IMR-90 (cell line): ENCODE results near the gene MEGF6. TPM values are rescaled to one million over a fixed set of nuclear protein-coding genes. Genes with fewer than 3 reads are reported as not detected.

ENCODE experiments used
- ATAC-seq: fragments of 200-7000 bp; cut with Tn5 transposase; 2 replicates; pipeline ENCODE4 v1.9.1; 2020; ENCODE audit warnings: low read depth, mild to moderate bottlenecking, moderate library complexity
- BruUV-seq: library from RNA; stranded (reverse); fragments of 400-500 nt; replicated peaks from 2 replicates; lab custom pipeline; 2021; lab: Mats Ljungman, UMichigan
- CTCF ChIA-PET: fragments of 300-600 bp; formaldehyde crosslinking; extraction: SDS; loops from one replicate; lab custom pipeline; 2021; ENCODE audit warnings: antibody characterized with exemption; lab: Yijun Ruan, JAX
- POLR2A ChIA-PET: fragments of 300-600 bp; sonication (Branson Sonifier 250); formaldehyde crosslinking; loops from one replicate; lab custom pipeline; 2022; ENCODE audit warnings: antibody characterized with exemption; ENCODE audit not compliant: unreplicated experiment; lab: Charles Lee
- DNase-seq: peaks from one replicate; pipeline ENCODE4 v3.0.0; 2013
- H2AFZ ChIP-seq: replicated peaks from 2 replicates; pipeline ENCODE3; 2013; ENCODE audit warnings: low read length, mild to moderate bottlenecking; ENCODE audit not compliant: poor library complexity
- H2AK5ac ChIP-seq: 2 replicates; pipeline ENCODE4 v1.6.1; 2013; ENCODE audit warnings: low read depth, low read length, inconsistent platforms
- H2AK9ac ChIP-seq: replicated peaks from 2 replicates; pipeline ENCODE3; 2013; ENCODE audit warnings: mild to moderate bottlenecking, low read depth, low read length, moderate library complexity; ENCODE audit not compliant: poor library complexity
- H2BK120ac ChIP-seq: 2 replicates; pipeline ENCODE4 v1.6.1; 2013; ENCODE audit warnings: low read depth, low read length, inconsistent platforms
- H2BK15ac ChIP-seq: 3 replicates; pipeline ENCODE4 v1.6.1; 2013; ENCODE audit warnings: low read depth, low read length, inconsistent platforms
- H2BK20ac ChIP-seq: 2 replicates; pipeline ENCODE4 v1.6.1; 2013; ENCODE audit warnings: low read depth, mild to moderate bottlenecking, inconsistent platforms, low read length, moderate library complexity
- H2BK5ac ChIP-seq: 2 replicates; pipeline ENCODE4 v1.6.1; 2013; ENCODE audit warnings: mild to moderate bottlenecking, low read depth, low read length, inconsistent platforms; ENCODE audit not compliant: poor library complexity, severe bottlenecking
- H3K14ac ChIP-seq: replicated peaks from 2 replicates; pipeline ENCODE4 v1.6.1; 2013; ENCODE audit warnings: low read depth, low read length, inconsistent platforms
- H3K18ac ChIP-seq: 2 replicates; pipeline ENCODE4 v1.6.1; 2013; ENCODE audit warnings: low read depth, low read length, control low read depth
- H3K23ac ChIP-seq: 2 replicates; pipeline ENCODE4 v1.6.1; 2013; ENCODE audit warnings: low read depth, low read length, inconsistent platforms
- H3K27ac ChIP-seq: 2 replicates; pipeline ENCODE4 v1.5.1; 2013; ENCODE audit warnings: mild to moderate bottlenecking, control low read depth, low read length; ENCODE audit not compliant: insufficient read depth
- H3K27me3 ChIP-seq: 2 replicates; pipeline ENCODE4 v1.6.1; 2013; ENCODE audit warnings: low read length; ENCODE audit not compliant: control insufficient read depth, insufficient read depth
- H3K36me3 ChIP-seq: 2 replicates; pipeline ENCODE4 v1.6.1; 2013; ENCODE audit warnings: low read length, mixed read lengths; ENCODE audit not compliant: control insufficient read depth, insufficient read depth
- H3K4ac ChIP-seq: 2 replicates; pipeline ENCODE4 v1.6.1; 2013; ENCODE audit warnings: low read depth, low read length, inconsistent platforms
- H3K4me1 ChIP-seq: 2 replicates; pipeline ENCODE4 v1.6.1; 2013; ENCODE audit warnings: low read length, mixed read lengths; ENCODE audit not compliant: control insufficient read depth, insufficient read depth
- H3K4me2 ChIP-seq: 2 replicates; pipeline ENCODE4 v1.6.1; 2013; ENCODE audit warnings: low read depth, mild to moderate bottlenecking, control low read depth, low read length, moderate library complexity
- H3K4me3 ChIP-seq: 2 replicates; pipeline ENCODE4 v1.5.1; 2013; ENCODE audit warnings: low read depth, mild to moderate bottlenecking, control low read depth, low read length, moderate library complexity; ENCODE audit not compliant: insufficient read depth
- H3K56ac ChIP-seq: 2 replicates; pipeline ENCODE4 v1.6.1; 2013; ENCODE audit warnings: low read length, inconsistent platforms; ENCODE audit not compliant: insufficient read depth; ENCODE audit errors: extremely low read depth
- H3K79me1 ChIP-seq, 2 experiments: 2 replicates each; pipeline ENCODE4 v1.6.1; 2013; ENCODE audit warnings: low read length in 2 of 2, inconsistent platforms in 1 of 2, low read depth in 1 of 2
- H3K9ac ChIP-seq: 2 replicates; pipeline ENCODE4 v1.6.1; 2013; ENCODE audit warnings: low read depth, low read length, control low read depth
- H3K9me1 ChIP-seq: 2 replicates; pipeline ENCODE4 v1.6.1; 2013; ENCODE audit warnings: low read length, inconsistent platforms; ENCODE audit not compliant: insufficient read depth
- H3K9me3 ChIP-seq: 2 replicates; pipeline ENCODE4 v1.6.1; 2013; ENCODE audit warnings: low read length; ENCODE audit not compliant: control insufficient read depth, insufficient read depth
- H4K20me1 ChIP-seq: 2 replicates; pipeline ENCODE4 v1.6.1; 2013; ENCODE audit warnings: low read length, inconsistent platforms; ENCODE audit not compliant: insufficient read depth
- H4K5ac ChIP-seq: 2 replicates; pipeline ENCODE4 v1.6.1; 2013; ENCODE audit warnings: mild to moderate bottlenecking, low read depth, low read length, control low read depth
- H4K8ac ChIP-seq, 2 experiments: 2 replicates each; pipeline ENCODE4 v1.6.1; 2013; ENCODE audit warnings: low read depth in 2 of 2, low read length in 2 of 2, control low read depth in 1 of 2, inconsistent platforms in 1 of 2
- H4K91ac ChIP-seq: 2 replicates; pipeline ENCODE4 v1.6.1; 2013; ENCODE audit warnings: low read depth, low read length, inconsistent platforms; ENCODE audit not compliant: insufficient read depth
- BHLHE40 ChIP-seq: fragments of 150-350 bp; IDR thresholded peaks from 2 replicates; pipeline ENCODE4 v1.6.1; 2016; ENCODE audit warnings: mild to moderate bottlenecking, low read depth, low read length
- CEBPB ChIP-seq: IDR thresholded peaks from 2 replicates; pipeline ENCODE4 v1.6.1; 2012; ENCODE audit warnings: low read depth, low read length, improper control_type of control experiment
- CHD1 ChIP-seq: IDR thresholded peaks from 2 replicates; pipeline ENCODE4 v1.6.1; 2012; ENCODE audit warnings: low read depth, low read length, improper control_type of control experiment
- FOS ChIP-seq: fragments of 150-350 bp; IDR thresholded peaks from 2 replicates; pipeline ENCODE4 v1.6.1; 2016; ENCODE audit warnings: low read depth, low read length
- MAFK ChIP-seq: IDR thresholded peaks from 2 replicates; pipeline ENCODE4 v1.6.1; 2012; ENCODE audit warnings: low read depth, low read length, improper control_type of control experiment
- MAZ ChIP-seq: IDR thresholded peaks from 2 replicates; pipeline ENCODE4 v1.6.1; 2012; ENCODE audit warnings: low read depth, mild to moderate bottlenecking, low read length, improper control_type of control experiment, moderate library complexity, borderline replicate concordance
- MXI1 ChIP-seq: IDR thresholded peaks from 2 replicates; pipeline ENCODE4 v1.6.1; 2012; ENCODE audit warnings: low read depth, mild to moderate bottlenecking, low read length, moderate library complexity, borderline replicate concordance
- NFE2L2 ChIP-seq: fragments of 150-350 bp; IDR thresholded peaks from 2 replicates; pipeline ENCODE4 v1.6.1; 2016; ENCODE audit warnings: low read depth, mild to moderate bottlenecking, low read length
- POLR2A ChIP-seq: IDR thresholded peaks from 2 replicates; pipeline ENCODE4 v1.6.1; 2012; ENCODE audit warnings: mild to moderate bottlenecking, low read depth, low read length
- RAD21 ChIP-seq: IDR thresholded peaks from 2 replicates; pipeline ENCODE4 v1.6.1; 2012; ENCODE audit warnings: low read length, improper control_type of control experiment
- RCOR1 ChIP-seq: IDR thresholded peaks from 2 replicates; pipeline ENCODE4 v1.6.1; 2012; ENCODE audit warnings: mild to moderate bottlenecking, low read length, improper control_type of control experiment; ENCODE audit not compliant: insufficient replicate concordance
- RFX5 ChIP-seq: IDR thresholded peaks from 2 replicates; pipeline ENCODE4 v1.8.0; 2012; ENCODE audit warnings: low read depth, mild to moderate bottlenecking, low read length, moderate library complexity
- SMC3 ChIP-seq: fragments of 150-350 bp; IDR thresholded peaks from 2 replicates; pipeline ENCODE4 v1.6.1; 2016; ENCODE audit warnings: low read depth, mild to moderate bottlenecking, antibody characterized with exemption, low read length, moderate library complexity
- USF2 ChIP-seq: fragments of 150-350 bp; IDR thresholded peaks from 2 replicates; pipeline ENCODE4 v1.6.1; 2017; ENCODE audit warnings: mild to moderate bottlenecking, antibody characterized with exemption, low read length, low read depth
- WGBS, 2 experiments: methylation state at CpG; one replicate each; pipeline versions ENCODE4 v1.1.5 to v1.1.7; 2013; ENCODE audit warnings: missing lambda C conversion rate in 2 of 2; ENCODE audit not compliant: insufficient read length in 1 of 2; ENCODE audit errors: extremely low coverage in 2 of 2; 5-methylcytosine and 5-hydroxymethylcytosine counted together
- dilution Hi-C: fragments of 300-500 bp; cut with HindIII; formaldehyde crosslinking; loops from one replicate; pipeline ENCODE4 v1.14.3; 2018; ENCODE audit warnings: low sequenced_read_pairs; ENCODE audit not compliant: unreplicated experiment
- in situ Hi-C: fragments of 300-500 bp; cut with MboI; formaldehyde crosslinking; loops from 3 replicates; pipeline ENCODE4 v1.14.3; 2019; ENCODE audit warnings: low sequenced_read_pairs, inconsistent platforms, mixed read lengths
- intact Hi-C: fragments of 100-400 bp; cut with micrococcal nuclease; formaldehyde crosslinking; loops from 2 replicates; pipeline ENCODE4 v1.10.0; 2022
- polyA plus RNA-seq, 3 experiments: library from polyadenylated mRNA; depleted of rRNA; stranded (reverse); fragments of >200 nt; gene quantifications; 2 replicates each; pipeline ENCODE4 v1.2.3, GENCODE V29; 2012; ENCODE audit warnings: low replicate concordance in 1 of 3
- total RNA-seq: library from RNA; depleted of rRNA; stranded (reverse); fragments of >200 nt; gene quantifications from 2 replicates; pipeline ENCODE4 v1.2.3, GENCODE V29; 2012
- TF ChIP-seq, protein P1 (sequence below): fragments of 150-350 bp; IDR thresholded peaks from 2 replicates; pipeline ENCODE4 v1.6.1; 2016; ENCODE audit warnings: low read depth, mild to moderate bottlenecking, low read length, moderate library complexity, borderline replicate concordance
- TF ChIP-seq, protein P2 (sequence below): conservative IDR thresholded peaks from 2 replicates; pipeline ENCODE4 v1.5.1; 2012; ENCODE audit warnings: mild to moderate bottlenecking, low read depth, low read length, improper control_type of control experiment

Gene MEGF6
- total and polyA plus RNA-seq, 2 of the 4 experiments (the other 2 are of a cell fraction): 0.72 to 4.1 TPM

GRCh38 chr1:3498986-3499385 is 112.3 kb downstream of the MEGF6 start:
- Histone ChIP-seq H3K18ac (no peak overlapping the region), H2BK20ac (no peak overlapping the region), H2BK120ac (no peak overlapping the region), H2AFZ (no peak overlapping the region), H4K5ac (no peak overlapping the region), H3K4me2 (no peak overlapping the region), H2BK15ac (no peak overlapping the region), H2AK5ac (no peak overlapping the region), H4K20me1 (no peaks in the 10 kb centered on the region), H3K9ac (no peak overlapping the region), H3K4me3 (no peak overlapping the region), H4K8ac (no peak overlapping the region), H3K9me1 (no peaks in the 10 kb centered on the region), H3K9me3 (no peaks in the 10 kb centered on the region), H3K27me3 (no peaks in the 10 kb centered on the region), H3K14ac (no peak overlapping the region), H3K56ac (no peak overlapping the region), H3K4ac (no peak overlapping the region), H3K4me1 (no peaks in the 10 kb centered on the region), H2BK5ac (no peak overlapping the region), H3K23ac (no peak overlapping the region), H2AK9ac (no peak overlapping the region), H3K79me1 (no peaks in the 10 kb centered on the region), H4K91ac (no peak overlapping the region), H3K27ac (no peak overlapping the region), H3K36me3 (no peaks in the 10 kb centered on the region)
- ChIA-PET CTCF (no interaction called here), POLR2A (no interaction called here)
- DNase-seq (no peak), ATAC-seq (no peak)
- intact Hi-C loops: loop anchor here (10.0 kb wide), 1 partner anchor 226 kb away; no protein-coding TSS in a partner anchor
- BruUV-seq: no TSS peak
- 39% methylated on average over 2 of the region's 8 CpGs; no CpG with 5 or more reads in 1 of the 2 experiments for WGBS, 2 experiments
- TF ChIP-seq BHLHE40: no peak
- TF ChIP-seq RAD21: no peak
- TF ChIP-seq SMC3: no peak
- TF ChIP-seq MAZ: no peak
- no peak for TF ChIP-seq NFE2L2
- no peak for TF ChIP-seq POLR2A
- TF ChIP-seq USF2: no peak
- TF ChIP-seq CHD1: no peak
- TF ChIP-seq MAFK: no peak
- TF ChIP-seq CEBPB: no peak
- TF ChIP-seq, protein P1, sequence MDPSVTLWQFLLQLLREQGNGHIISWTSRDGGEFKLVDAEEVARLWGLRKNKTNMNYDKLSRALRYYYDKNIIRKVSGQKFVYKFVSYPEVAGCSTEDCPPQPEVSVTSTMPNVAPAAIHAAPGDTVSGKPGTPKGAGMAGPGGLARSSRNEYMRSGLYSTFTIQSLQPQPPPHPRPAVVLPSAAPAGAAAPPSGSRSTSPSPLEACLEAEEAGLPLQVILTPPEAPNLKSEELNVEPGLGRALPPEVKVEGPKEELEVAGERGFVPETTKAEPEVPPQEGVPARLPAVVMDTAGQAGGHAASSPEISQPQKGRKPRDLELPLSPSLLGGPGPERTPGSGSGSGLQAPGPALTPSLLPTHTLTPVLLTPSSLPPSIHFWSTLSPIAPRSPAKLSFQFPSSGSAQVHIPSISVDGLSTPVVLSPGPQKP: no peak
- TF ChIP-seq RFX5: no peak
- no peak for TF ChIP-seq MXI1
- TF ChIP-seq FOS: no peak
- TF ChIP-seq RCOR1: no peak
- TF ChIP-seq, protein P2, sequence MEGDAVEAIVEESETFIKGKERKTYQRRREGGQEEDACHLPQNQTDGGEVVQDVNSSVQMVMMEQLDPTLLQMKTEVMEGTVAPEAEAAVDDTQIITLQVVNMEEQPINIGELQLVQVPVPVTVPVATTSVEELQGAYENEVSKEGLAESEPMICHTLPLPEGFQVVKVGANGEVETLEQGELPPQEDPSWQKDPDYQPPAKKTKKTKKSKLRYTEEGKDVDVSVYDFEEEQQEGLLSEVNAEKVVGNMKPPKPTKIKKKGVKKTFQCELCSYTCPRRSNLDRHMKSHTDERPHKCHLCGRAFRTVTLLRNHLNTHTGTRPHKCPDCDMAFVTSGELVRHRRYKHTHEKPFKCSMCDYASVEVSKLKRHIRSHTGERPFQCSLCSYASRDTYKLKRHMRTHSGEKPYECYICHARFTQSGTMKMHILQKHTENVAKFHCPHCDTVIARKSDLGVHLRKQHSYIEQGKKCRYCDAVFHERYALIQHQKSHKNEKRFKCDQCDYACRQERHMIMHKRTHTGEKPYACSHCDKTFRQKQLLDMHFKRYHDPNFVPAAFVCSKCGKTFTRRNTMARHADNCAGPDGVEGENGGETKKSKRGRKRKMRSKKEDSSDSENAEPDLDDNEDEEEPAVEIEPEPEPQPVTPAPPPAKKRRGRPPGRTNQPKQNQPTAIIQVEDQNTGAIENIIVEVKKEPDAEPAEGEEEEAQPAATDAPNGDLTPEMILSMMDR: no peak
- in situ Hi-C loops: no loop called here
- dilution Hi-C loops: no loop called here
